ENCODE results near the gene PBX3.
A peak's percentile ranks its signal among the peaks of the same experiment; 100 is the strongest.
"Not testable (repeated sequence)": the region's sequence is repeated elsewhere in the genome, so short reads cannot be mapped to it uniquely, and the experiment has no call there.

PBX3 gene

DNA sequence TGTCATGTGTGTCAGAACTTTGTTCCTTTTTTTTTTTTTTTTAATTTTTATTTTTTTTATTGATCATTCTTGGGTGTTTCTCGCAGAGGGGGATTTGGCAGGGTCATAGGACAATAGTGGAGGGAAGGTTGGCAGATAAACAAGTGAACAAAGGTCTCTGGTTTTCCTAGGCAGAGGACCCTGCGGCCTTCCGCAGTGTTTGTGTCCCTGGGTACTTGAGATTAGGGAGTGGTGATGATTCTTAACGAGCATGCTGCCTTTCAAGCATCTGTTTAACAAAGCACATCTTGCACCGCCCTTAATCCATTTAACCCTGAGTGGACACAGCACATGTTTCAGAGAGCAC is 32.0 kb downstream of the PBX3 start:
- DNase-seq, result not testable (repeated sequence)

- no peak for DNase-seq
Observed at GRCh38 chr9:125782718-125783117, 35.5 kb downstream of the PBX3 start.

DNA sequence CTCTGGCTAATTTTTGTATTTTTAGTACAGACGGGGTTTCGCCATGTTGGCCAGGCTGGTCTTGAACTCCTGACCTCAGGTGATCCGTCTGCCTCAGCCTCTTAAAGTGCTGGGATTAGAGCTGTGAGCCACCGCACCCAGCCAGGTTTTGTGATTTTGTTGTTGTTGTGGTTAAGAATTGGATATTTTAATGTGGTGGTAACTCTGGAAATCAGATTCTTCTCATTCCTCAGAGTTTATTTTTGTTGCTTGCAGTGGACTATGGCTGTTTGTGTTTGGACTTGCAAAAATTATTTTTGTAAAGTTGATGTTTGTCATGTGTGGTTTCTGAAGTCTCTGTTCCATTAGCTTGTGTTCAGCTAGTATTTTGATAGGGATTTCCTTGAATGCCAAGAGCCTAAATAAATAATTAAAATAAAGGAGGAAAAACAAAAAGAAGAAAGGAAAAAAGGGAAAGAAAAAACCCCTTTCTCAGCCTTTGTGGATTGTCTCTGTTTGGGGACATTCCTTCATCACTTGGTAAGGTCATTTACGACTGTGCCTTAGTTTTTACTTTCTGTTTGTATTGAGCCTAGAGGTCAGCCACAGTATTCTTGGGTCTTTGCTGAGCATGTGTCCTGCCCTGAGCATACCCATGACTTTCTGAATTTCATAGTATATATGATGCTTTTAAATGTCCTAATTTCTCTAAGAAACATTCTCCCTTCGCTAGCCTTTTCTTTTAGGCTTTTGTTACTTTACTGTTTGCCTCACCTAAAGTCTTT is 37.3 kb downstream of the PBX3 start:
- DNase-seq, result no peak

DNA sequence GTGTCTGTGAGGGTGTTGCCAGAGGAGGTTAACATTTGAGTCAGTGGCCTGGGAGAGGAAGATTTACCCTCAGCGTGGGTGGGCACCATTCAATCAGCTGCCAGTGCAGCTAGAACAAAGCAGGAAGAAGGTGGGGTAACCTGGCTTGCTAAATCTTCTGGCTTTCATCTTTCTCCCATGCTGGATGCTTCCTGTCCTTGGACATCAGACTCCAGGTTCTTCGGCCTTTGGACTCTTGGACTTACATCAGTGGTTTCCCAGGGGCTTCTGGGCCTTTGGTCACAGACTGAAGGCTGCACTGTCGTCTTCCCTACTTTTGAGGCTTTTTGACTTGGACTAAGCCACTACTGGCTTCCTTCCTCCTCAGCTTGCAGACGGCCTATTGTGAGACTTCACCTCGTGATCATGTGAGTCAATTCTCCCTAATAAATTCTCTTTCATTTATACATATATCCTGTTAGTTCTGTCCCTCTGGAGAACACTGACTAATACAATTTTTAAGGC is 38.1 kb downstream of the PBX3 start:
- DNase-seq, result no peak

DNA sequence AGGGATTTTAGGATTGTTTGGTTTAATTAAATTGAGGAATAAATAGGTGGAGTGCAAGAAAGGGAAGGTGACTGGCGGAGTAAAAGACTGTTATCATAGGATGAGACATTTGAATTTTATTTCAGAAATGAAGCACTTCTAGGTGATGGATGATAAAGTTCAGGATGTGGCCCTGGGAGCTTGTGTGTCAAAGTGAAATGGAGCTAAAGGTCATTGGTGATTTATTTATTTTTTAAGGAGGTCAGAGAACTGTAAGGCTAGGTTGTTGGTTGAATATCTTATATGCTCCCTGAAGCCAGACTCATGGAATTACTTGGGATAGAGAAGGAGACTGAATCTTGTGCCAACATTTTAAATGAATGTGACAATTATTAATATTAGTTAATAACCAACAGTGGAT is 40.5 kb downstream of the PBX3 start:
- DNase-seq, result no peak

- DNase-seq, result no peak
Observed at GRCh38 chr9:125789196-125789595, 42.0 kb downstream of the PBX3 start.

DNA sequence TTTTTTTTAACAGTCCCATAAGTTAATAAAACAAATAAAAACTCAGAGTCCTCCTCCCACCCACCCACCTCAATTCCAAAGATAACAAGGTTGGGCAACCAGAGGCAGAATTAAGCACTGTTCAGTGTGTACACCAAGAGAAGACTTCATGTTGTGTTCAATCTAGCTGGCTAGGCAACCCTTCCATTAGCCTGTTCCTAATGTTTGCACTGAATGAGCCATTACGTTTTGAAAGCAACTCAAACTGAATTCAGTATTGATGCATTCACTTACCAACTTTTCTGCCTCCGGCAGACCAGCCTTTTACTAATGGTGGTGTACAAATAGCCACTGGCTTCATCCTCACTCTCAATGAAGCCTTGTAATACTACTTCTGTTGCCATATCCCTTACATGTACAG is 47.5 kb downstream of the PBX3 start:
- no peak for DNase-seq

DNA sequence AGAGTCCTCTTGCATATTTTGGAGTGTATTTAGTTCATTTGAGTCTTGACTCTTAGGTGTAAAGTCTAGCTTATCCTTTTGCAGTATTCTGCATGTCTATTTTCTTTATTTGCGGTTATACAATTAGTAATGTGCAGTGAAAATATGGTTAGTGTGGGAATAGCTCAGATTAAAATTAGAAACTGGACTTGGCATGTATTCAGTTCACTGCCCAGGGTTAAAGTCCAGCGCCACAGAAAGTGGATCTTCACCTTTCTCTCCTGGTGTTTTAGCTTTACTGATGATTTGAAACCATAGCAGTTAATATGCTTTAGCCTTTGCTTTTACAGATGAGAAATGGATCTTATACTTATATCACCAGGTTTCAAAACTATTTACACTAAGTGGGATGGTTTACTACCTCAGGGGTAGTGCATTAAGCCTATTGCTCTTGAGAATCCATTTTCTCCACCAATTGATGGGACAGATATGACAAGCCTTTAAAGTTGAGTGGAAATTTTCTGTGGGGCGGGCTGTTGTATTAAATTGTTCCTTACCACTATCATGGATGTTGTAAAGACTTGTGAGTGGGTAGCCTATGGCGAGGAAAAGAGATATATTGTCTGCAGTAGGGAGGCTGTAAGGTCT is 48.9 kb downstream of the PBX3 start:
- DNase-seq, result no peak

DNA sequence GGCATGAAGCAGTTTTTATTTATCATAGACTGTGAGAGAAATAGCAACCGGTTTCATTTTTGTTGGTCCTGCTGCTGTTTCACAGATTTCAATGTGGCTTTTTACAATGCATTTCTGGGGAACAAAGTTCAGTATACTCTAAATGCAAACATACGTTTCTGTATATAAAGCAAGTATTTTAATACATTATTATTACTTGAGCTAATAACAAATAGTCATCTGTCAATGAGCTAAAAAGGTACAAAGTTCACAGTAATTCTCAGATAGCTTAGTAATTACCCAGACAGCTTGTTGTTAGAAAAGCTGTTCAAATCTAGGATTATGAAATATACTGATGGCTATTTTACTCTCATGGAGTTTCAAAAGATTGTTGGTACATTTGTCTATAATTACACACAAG is 50.8 kb downstream of the PBX3 start:
- DNase-seq, result no peak

DNA sequence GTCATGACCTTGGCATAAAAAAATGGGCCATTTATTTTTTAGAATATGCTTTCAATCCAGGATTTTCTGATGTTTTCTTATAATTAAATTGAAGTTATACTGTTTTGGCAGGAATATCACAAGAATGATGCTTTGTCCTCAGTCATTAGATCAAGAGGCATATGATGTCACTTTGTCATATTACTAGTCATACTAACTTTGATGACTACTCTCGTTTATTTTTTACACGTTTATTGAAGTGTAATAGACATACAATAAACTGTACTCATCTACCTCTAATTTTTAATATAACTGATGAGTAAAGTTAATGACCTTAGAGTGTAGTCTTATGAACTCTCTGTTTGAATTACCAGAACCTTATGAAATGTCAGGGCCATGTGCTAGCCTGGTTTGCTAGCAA is 56.4 kb downstream of the PBX3 start:
- DNase-seq, result no peak

DNA sequence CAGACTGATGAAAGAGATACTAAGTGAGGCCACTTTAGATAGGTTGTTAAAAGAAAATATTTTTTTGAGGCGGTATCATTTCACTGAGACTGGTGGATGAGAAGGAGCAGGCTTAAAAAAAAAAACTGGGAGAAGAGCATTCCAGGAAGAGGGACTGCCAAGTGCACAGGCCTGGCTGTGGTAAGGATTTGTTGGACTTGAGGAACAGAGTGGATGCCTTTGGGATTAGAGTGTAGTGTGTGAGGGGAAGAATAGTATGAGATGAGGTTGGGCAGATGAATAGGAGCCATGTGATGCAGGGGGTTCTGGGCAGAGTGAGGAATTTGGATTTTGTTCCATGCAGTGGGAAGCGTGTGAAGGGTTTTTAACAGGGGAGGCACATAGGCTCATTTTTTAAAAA is 57.9 kb downstream of the PBX3 start:
- DNase-seq, result peak; percentile 4

GRCh38 chr9:125805586-125805985 is 58.4 kb downstream of the PBX3 start:
- no peak for DNase-seq

DNA sequence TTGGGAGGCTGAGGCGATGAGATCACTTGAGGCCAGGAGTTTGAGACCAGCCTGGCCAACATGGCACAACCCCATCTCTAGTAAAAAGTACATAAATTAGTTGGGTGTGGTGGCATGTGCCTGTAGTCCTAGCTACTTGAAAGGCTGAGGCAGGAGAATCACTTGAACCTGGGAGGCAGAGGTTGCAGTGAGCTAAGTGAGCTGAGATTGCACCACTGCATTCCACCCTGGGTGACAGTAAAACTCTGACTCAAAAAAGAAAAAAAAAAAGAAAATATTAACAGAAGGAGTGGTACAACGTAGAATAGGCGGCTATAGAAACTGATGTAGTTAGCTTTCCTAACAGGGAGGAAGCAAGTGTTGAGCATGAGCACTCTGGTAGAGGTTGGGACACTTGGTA is 59.9 kb downstream of the PBX3 start:
- DNase-seq, result no peak

GRCh38 chr9:125810161-125810560 is 63.0 kb downstream of the PBX3 start:
- DNase-seq, result no peak

- no peak for DNase-seq
Observed at GRCh38 chr9:125811002-125811401, 63.8 kb downstream of the PBX3 start.

- no peak for DNase-seq
Observed at GRCh38 chr9:125812403-125812802, 65.2 kb downstream of the PBX3 start.

DNA sequence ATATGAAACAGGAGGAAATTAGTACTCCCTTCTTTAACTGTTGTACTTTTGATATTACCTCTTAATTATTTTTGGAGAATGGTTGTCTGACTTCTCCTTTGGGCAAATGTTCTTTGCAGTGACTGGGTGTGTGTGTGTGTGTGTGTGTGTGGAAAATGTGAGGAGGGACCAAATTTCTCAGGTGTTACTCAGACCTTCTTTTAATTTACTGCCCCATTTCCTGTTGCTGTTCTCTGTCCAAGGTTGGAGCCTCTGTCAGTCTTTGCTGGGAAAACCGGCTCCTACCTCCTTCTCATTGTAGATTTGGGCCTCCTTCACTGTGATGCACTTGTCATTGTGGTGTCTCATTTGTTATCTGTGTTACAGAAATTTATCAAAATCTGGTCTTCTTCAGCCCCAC is 68.4 kb downstream of the PBX3 start:
- no peak for DNase-seq

DNA sequence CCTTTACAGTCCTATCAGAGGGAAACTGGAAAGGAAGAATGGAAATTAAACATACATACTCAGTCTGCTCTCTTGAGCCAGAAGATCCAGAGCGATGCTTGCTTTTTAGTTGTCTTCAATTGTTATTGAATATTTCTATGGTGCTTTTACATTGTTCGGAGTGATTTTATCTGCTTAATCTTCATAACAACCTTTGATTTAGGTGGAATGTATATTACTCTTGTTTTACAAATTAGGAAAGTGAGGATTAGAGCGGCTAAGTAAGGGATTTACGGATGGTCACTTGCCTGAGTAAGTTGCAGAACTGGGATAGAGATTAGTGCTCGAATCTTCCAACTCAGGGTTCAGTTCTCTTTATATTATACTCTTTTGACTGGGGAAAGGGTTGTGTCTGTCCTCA is 69.1 kb downstream of the PBX3 start:
- no peak for DNase-seq

DNA sequence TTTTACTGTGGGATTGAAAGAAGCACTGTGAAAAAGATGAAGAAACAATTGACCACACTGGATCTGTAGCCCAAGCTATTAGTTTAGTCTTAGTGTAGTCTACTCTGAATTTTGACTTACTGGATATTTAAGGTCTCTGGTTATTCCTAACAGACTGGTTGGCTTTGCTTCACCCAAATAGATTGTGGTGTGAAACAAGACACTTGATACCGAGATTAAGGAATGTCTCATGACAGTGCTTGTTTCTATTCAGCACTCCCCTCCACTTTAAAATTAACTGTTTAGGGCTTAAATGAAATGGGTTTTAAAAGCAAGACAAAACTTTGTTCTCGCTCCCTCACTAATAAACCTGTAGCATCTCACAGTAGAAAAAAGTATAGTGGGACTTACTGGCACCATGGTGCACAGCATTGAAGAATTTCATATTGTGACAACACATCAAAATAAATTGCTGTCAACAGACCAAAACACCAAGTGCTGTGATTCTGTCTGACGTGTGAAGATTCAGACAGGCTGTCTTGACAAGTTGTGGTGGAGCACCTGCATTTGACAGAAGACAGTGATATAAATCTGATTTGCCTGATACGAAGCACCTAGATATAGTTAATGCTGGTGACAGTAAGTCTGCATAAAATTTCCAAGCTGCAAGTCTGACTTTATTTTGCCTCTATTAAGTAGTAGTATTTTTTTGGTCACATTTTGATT is 73.1 kb downstream of the PBX3 start:
- DNase-seq, result no peak

DNA sequence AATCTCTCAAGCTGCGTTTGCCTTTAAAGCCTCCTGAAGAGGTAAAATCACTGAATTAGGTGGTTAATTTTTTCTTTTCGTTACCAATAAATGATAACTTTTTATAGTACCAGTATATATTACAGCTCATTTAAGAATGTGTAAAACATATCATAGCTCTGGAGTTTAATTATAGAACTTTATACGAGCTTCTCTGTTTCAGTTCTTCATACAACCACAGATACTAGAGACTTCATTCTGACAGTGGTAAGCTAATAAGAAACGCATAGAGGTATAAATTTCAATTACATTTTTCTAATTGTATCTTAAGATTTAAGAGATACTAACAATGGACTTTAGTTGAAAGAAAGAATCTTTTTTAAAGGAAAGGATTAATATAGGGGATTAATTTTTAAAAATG is 73.9 kb downstream of the PBX3 start:
- DNase-seq, result no peak

GRCh38 chr9:125822160-125822559 is 75.0 kb downstream of the PBX3 start:
- DNase-seq, result no peak

- DNase-seq, result no peak
Observed at GRCh38 chr9:125822902-125823301, 75.7 kb downstream of the PBX3 start.

DNA sequence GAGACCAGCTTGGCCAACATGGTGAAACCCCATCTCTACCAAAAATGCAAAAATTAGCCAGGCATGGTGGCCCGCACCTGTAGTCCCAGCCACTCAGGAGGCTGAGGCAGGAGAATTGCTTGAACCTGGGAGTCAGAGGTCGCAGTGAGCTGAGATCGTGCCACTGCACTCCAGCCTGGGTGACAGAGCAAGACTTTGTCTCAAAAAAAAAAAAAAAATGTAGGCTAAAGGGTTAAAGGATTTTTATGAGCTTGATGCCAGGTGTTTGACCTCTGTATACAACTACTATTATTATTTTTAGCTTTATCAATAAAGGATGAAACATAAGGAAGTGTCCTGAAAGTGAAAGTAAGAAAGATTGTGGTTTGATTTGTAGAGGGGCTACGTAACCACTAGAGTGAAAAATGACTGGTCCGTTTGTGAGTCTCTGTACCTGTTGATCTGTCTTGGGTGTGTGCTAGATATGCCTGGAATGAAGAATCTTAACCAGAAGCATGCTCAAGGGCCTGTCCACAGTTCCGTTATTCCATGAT is 76.8 kb downstream of the PBX3 start:
- not testable (repeated sequence) for DNase-seq

- no peak for DNase-seq
Observed at GRCh38 chr9:125825762-125826161, 78.6 kb downstream of the PBX3 start.
